Spleen (tissue), 11 donors: ENCODE data around the gene PHF20. TPM values are rescaled to one million over a fixed set of nuclear protein-coding genes. Genes with fewer than 3 reads are reported as not detected.
"Not testable (repeated sequence)": the region's sequence is repeated elsewhere in the genome, so short reads cannot be mapped to it uniquely, and the experiment has no call there.

ENCODE experiments used
- DNase-seq: peaks from one replicate; pipeline ENCODE4 v3.0.0-alpha.2; 2020
- H3K27ac ChIP-seq, 8 donors: fragments of 200-600 bp; sonication (generic) in 7 of 8; 1 replicate in 4 of 8; 2 replicates in 4 of 8; pipeline versions ENCODE4 v1.5.0 to v1.8.0; 2016 to 2021; ENCODE audit warnings: inconsistent platforms in 4 of 8, mild to moderate bottlenecking in 4 of 8, moderate library complexity in 1 of 8
- H3K27me3 ChIP-seq, 7 donors: fragments of 200-600 bp; sonication (generic) in 6 of 7; replicated peaks in 1 of 7; 1 replicate in 4 of 7; 2 replicates in 3 of 7; pipeline versions ENCODE4 v1.5.0 to v1.8.0; 2016 to 2021; ENCODE audit warnings: inconsistent platforms in 3 of 7, mild to moderate bottlenecking in 1 of 7
- H3K36me3 ChIP-seq, 6 donors: fragments of 200-600 bp; sonication (generic) in 5 of 6; 1 replicate in 4 of 6; 2 replicates in 2 of 6; pipeline versions ENCODE4 v1.5.0 to v1.8.0; 2016 to 2021; ENCODE audit warnings: inconsistent platforms in 2 of 6
- H3K4me1 ChIP-seq, 6 donors: fragments of 200-600 bp; sonication (generic) in 5 of 6; 1 replicate in 3 of 6; 2 replicates in 3 of 6; pipeline versions ENCODE4 v1.5.0 to v1.8.0; 2016 to 2021; ENCODE audit warnings: inconsistent platforms in 3 of 6
- H3K4me3 ChIP-seq, 8 donors: fragments of 200-600 bp; sonication (generic) in 7 of 8; 1 replicate in 4 of 8; 2 replicates in 4 of 8; pipeline versions ENCODE4 v1.5.0 to v1.8.0; 2016 to 2021; ENCODE audit warnings: inconsistent platforms in 4 of 8, mild to moderate bottlenecking in 4 of 8, moderate library complexity in 2 of 8
- H3K9me3 ChIP-seq, 8 donors: fragments of 200-600 bp; sonication (generic) in 7 of 8; 1 replicate in 4 of 8; 2 replicates in 4 of 8; pipeline versions ENCODE4 v1.5.0 to v1.8.0; 2016 to 2021; ENCODE audit warnings: inconsistent platforms in 4 of 8
- CTCF ChIP-seq, 11 experiments: fragments of 200-600 bp in 7 of 11; fragments of 450-650 bp in 4 of 11; sonication (generic) in 4 of 11; IDR thresholded peaks in 8 of 11; conservative IDR thresholded peaks in 3 of 11; 1 replicate in 7 of 11; 2 replicates in 4 of 11; pipeline versions ENCODE4 v1.4.0 to v1.8.0; 2016 to 2021; ENCODE audit warnings: antibody characterized with exemption in 11 of 11, inconsistent platforms in 4 of 11, mild to moderate bottlenecking in 1 of 11
- POLR2A ChIP-seq, 3 donors: fragments of 450-650 bp; IDR thresholded peaks; one replicate each; pipeline ENCODE4 v1.5.1; 2017; ENCODE audit warnings: antibody characterized with exemption in 3 of 3, mild to moderate bottlenecking in 1 of 3
- POLR2AphosphoS5 ChIP-seq, 3 donors: sonication (generic); formaldehyde crosslinking; IDR thresholded peaks; one replicate each; pipeline ENCODE4 v1.5.1; 2017; ENCODE audit warnings: antibody characterized with exemption in 3 of 3
- WGBS, 5 donors: extraction: QIAGEN DNeasy Blood & Tissue Kit in 3 of 5; methylation state at CpG; one replicate each; pipeline versions ENCODE4 v1.1.5 to v1.1.7; 2013 to 2018; 5-methylcytosine and 5-hydroxymethylcytosine counted together
- intact Hi-C: fragments of 100-400 bp; cut with DNase I; formaldehyde crosslinking; loops from one replicate; pipeline ENCODE4 v1.15.0; 2023; ENCODE audit warnings: low total_unique reads
- polyA plus RNA-seq, 3 donors: library from polyadenylated mRNA; stranded (reverse); fragments of 200-250 nt; gene quantifications; one replicate each; pipeline ENCODE4 v1.2.1, GENCODE V29; 2013
- total RNA-seq, 7 donors: library from RNA; depleted of rRNA in 3 of 7; stranded (reverse); fragments of >200 nt in 3 of 7; fragmentation: NEBNext Ultra II Directional in 4 of 7; extraction: Animal tissue kit (Norgen Biotek cat#: 25700) in 4 of 7; gene quantifications; one replicate each; pipeline versions ENCODE4 v1.1.0 to v1.2.1, GENCODE V29; 2016 to 2021
- donor health status: healthy with polysubstance abuse.
- donor health status: DM: no; HTN: no; CAD: no; lungs with moderate emphysema.
- donor health status: DM: no; HTN: no; CAD: no.
- donor health status: Bipolar disorder and iron deficiency.
- donor health status: healthy.
- donor health status: DM: no; HTN: no; CAD: no.
- donor health status: DM: yes; HTN: yes; CAD: no.

PHF20 gene
- total and polyA plus RNA-seq, 10 donors, result 40.0 to 89.9 (median 57.4) TPM

- H3K36me3 ChIP-seq, result peaks cover 0 to 28% (median 27%) of the 10 kb centered on the region in 6 donors
- no peaks in the 10 kb centered on the region for H3K27me3 ChIP-seq
- peak overlapping the region; percentile 74 to 100 (median 100) for H3K27ac ChIP-seq
- peak overlapping the region; percentile 37 to 86 (median 53) for H3K4me3 ChIP-seq
- H3K9me3 ChIP-seq, result no peaks in the 10 kb centered on the region
- intact Hi-C loops, result no loop called here
- TF ChIP-seq CTCF (IDR thresholded peaks at IDR 0.05 in 8 of 11, conservative IDR thresholded peaks at IDR 0.05 in 3 of 11) (no peak), POLR2AphosphoS5 (IDR thresholded peaks at IDR 0.05) (peak in 1 of 3 donors; percentile 62), POLR2A (IDR thresholded peaks at IDR 0.05) (peak in 2 of 3 donors; percentile 31 to 55)
- peaks cover 35 to 58% (median 50%) of the 10 kb centered on the region in 6 donors for H3K4me1 ChIP-seq
- 0 to 1% (median 0%) methylated on average over 8 of the region's 8 CpGs for WGBS, 5 donors
- no peak for DNase-seq
Observed at GRCh38 chr20:35742741-35743523, 28.9 kb upstream of the PHF20 start.

- Histone ChIP-seq H3K27me3 (no peaks in the 10 kb centered on the region), H3K4me3 (peak overlapping the region in 6 of 8 donors; percentile 9 to 86 (median 62)), H3K36me3 (peaks cover 0 to 19% (median 17%) of the 10 kb centered on the region in 6 donors), H3K4me1 (peaks cover 26 to 49% (median 40%) of the 10 kb centered on the region in 6 donors), H3K27ac (peak overlapping the region; percentile 74 to 100 (median 100)), H3K9me3 (no peaks in the 10 kb centered on the region)
- 30 to 43% (median 33%) methylated on average over 15 of the region's 15 CpGs for WGBS, 5 donors
- DNase-seq, result peak; percentile 83
- intact Hi-C loops, result no loop called here
- no peak for TF ChIP-seq CTCF (IDR thresholded peaks at IDR 0.05 in 8 of 11, conservative IDR thresholded peaks at IDR 0.05 in 3 of 11)
- peak in 1 of 3 donors; percentile 38 for TF ChIP-seq POLR2AphosphoS5 (IDR thresholded peaks at IDR 0.05)
- peak in 1 of 3 donors; percentile 17 for TF ChIP-seq POLR2A (IDR thresholded peaks at IDR 0.05)
Observed at GRCh38 chr20:35743693-35744491, 27.9 kb upstream of the PHF20 start.

- Histone ChIP-seq H3K27ac (peak overlapping the region; percentile 74 to 100 (median 100)), H3K4me1 (peaks cover 20 to 43% (median 34%) of the 10 kb centered on the region in 6 donors), H3K4me3 (peak overlapping the region in 1 of 8 donors; percentile 86), H3K36me3 (peaks cover 0 to 13% (median 12%) of the 10 kb centered on the region in 6 donors)
- H3K27me3 ChIP-seq, H3K9me3 ChIP-seq, intact Hi-C loops, DNase-seq: not testable (repeated sequence)
- 87 to 96% (median 91%) methylated on average over 3 of the region's 3 CpGs for WGBS, 5 donors
Observed at GRCh38 chr20:35744492-35744841, 27.3 kb upstream of the PHF20 start.

- H3K27ac ChIP-seq, result no peak overlapping the region
- H3K9me3 ChIP-seq, result no peaks in the 10 kb centered on the region
- intact Hi-C loops, result no loop called here
Observed at GRCh38 chr20:35750611-35751010, 21.2 kb upstream of the PHF20 start.

More at GRCh38 chr20:35750611-35751010, 21.2 kb upstream of the PHF20 start:
- Histone ChIP-seq H3K27me3 (no peaks in the 10 kb centered on the region), H3K4me1 (no peaks in the 10 kb centered on the region), H3K4me3 (no peak overlapping the region), H3K36me3 (no peaks in the 10 kb centered on the region)
- 70 to 88% (median 84%) methylated on average over 2 of the region's 2 CpGs for WGBS, 5 donors
- DNase-seq, result no peak
- TF ChIP-seq POLR2A (IDR thresholded peaks at IDR 0.05), result no peak
- no peak for TF ChIP-seq POLR2AphosphoS5 (IDR thresholded peaks at IDR 0.05)
- no peak for TF ChIP-seq CTCF (IDR thresholded peaks at IDR 0.05 in 8 of 11, conservative IDR thresholded peaks at IDR 0.05 in 3 of 11)
